Endothelial cell of umbilical vein (primary cell): ENCODE results near the gene RRP1. TPM values are rescaled to one million over a fixed set of nuclear protein-coding genes. Genes with fewer than 3 reads are reported as not detected.

Source experiments
- BruUV-seq: library from RNA; stranded (reverse); fragments of 400-500 nt; replicated peaks from 2 replicates; lab custom pipeline; 2021; lab: Mats Ljungman, UMichigan
- CTCF ChIA-PET: fragments of 300-600, 350-600 bp; sonication (Branson Sonifier 250); formaldehyde crosslinking; loops from one replicate; lab custom pipeline; 2021; ENCODE audit warnings: antibody characterized with exemption, inconsistent platforms; lab: Charles Lee
- POLR2A ChIA-PET: fragments of 300-600, 350-600 bp; sonication (Branson Sonifier 250); formaldehyde crosslinking; loops from one replicate; lab custom pipeline; 2021; ENCODE audit warnings: antibody characterized with exemption, inconsistent platforms; lab: Charles Lee
- DNase-seq: peaks from one replicate; pipeline ENCODE4 v3.0.0-alpha.2; 2011; ENCODE audit warnings: low read depth, low spot score
- FAIRE-seq: peaks from 2 replicates; lab custom pipeline; 2011; peaks lifted over from hg19 to GRCh38; lab: Jason Lieb, UNC
- H2AFZ ChIP-seq: 2 replicates; pipeline ENCODE4 v1.6.0; 2012; ENCODE audit warnings: low read depth, low read length, control low read depth, inconsistent platforms
- H3K27ac ChIP-seq: 2 replicates; pipeline ENCODE4 v1.5.1; 2011; ENCODE audit warnings: low read depth, mild to moderate bottlenecking, control low read depth, low read length, moderate library complexity; ENCODE audit not compliant: insufficient read depth
- H3K27me3 ChIP-seq, 2 experiments: 2 replicates each; pipeline versions ENCODE4 v1.6.0 to v1.6.1; 2011; ENCODE audit warnings: low read length in 2 of 2, mixed read lengths in 1 of 2; ENCODE audit not compliant: control insufficient read depth in 2 of 2, insufficient read depth in 2 of 2
- H3K36me3 ChIP-seq, 2 experiments: 2 replicates in 1 of 2; 3 replicates in 1 of 2; pipeline ENCODE4 v1.5.1; 2011; ENCODE audit warnings: low read length in 2 of 2, mild to moderate bottlenecking in 1 of 2, moderate library complexity in 1 of 2; ENCODE audit not compliant: control insufficient read depth in 2 of 2, insufficient read depth in 2 of 2; ENCODE audit errors: extremely low read depth in 1 of 2
- H3K4me1 ChIP-seq: 3 replicates; pipeline ENCODE4 v1.5.1; 2011; ENCODE audit warnings: mild to moderate bottlenecking, low read length; ENCODE audit not compliant: control insufficient read depth, insufficient read depth; ENCODE audit errors: extremely low read depth
- H3K4me2 ChIP-seq: 2 replicates; pipeline ENCODE4 v1.6.1; 2011; ENCODE audit warnings: low read length, control low read depth, mixed read lengths; ENCODE audit not compliant: insufficient read depth
- H3K4me3 ChIP-seq, 3 experiments: fragments of 200-600 bp in 1 of 3; sonication (generic), shearing (Covaris generic) in 1 of 3; replicated peaks in 1 of 3; 2 replicates each; pipeline ENCODE4 v1.5.1; 2011 to 2016; ENCODE audit warnings: control low read depth in 3 of 3, low read length in 3 of 3, mild to moderate bottlenecking in 2 of 3, inconsistent platforms in 1 of 3, low read depth in 1 of 3, moderate library complexity in 1 of 3; ENCODE audit not compliant: insufficient read depth in 1 of 3
- H3K79me2 ChIP-seq: 2 replicates; pipeline ENCODE4 v1.6.0; 2012; ENCODE audit warnings: low read length, inconsistent platforms; ENCODE audit not compliant: control insufficient read depth, insufficient read depth
- H3K9ac ChIP-seq: replicated peaks from 2 replicates; pipeline ENCODE3; 2011; ENCODE audit warnings: low read length, control low read depth; ENCODE audit not compliant: insufficient read depth; ENCODE audit errors: extremely low read depth
- H3K9me1 ChIP-seq: replicated peaks from 3 replicates; pipeline ENCODE4 v1.6.0; 2011; ENCODE audit warnings: mild to moderate bottlenecking, low read length; ENCODE audit not compliant: control insufficient read depth, insufficient read depth; ENCODE audit errors: extremely low read depth
- H3K9me3 ChIP-seq: replicated peaks from 2 replicates; pipeline ENCODE4 v1.5.1; 2012; ENCODE audit warnings: low read length, inconsistent platforms; ENCODE audit not compliant: control insufficient read depth, insufficient read depth
- H4K20me1 ChIP-seq: replicated peaks from 2 replicates; pipeline ENCODE3; 2011; ENCODE audit warnings: mild to moderate bottlenecking, low read length; ENCODE audit not compliant: control insufficient read depth, insufficient read depth; ENCODE audit errors: extremely low read depth
- CTCF ChIP-seq, 2 donors: IDR thresholded peaks; 1 replicate in 1 of 2; 2 replicates in 1 of 2; pipeline ENCODE4 v1.5.1; 2011; ENCODE audit warnings: low read length in 2 of 2, mild to moderate bottlenecking in 2 of 2, moderate library complexity in 2 of 2, control low read depth in 1 of 2, inconsistent platforms in 1 of 2, low read depth in 1 of 2; ENCODE audit not compliant: insufficient read depth in 1 of 2; ENCODE audit errors: extremely low read depth in 1 of 2
- EZH2 ChIP-seq: IDR thresholded peaks from 2 replicates; pipeline ENCODE4 v1.6.1; 2012; ENCODE audit warnings: borderline replicate concordance, low read depth, mild to moderate bottlenecking, moderate library complexity, low read length, inconsistent platforms; ENCODE audit not compliant: severe bottlenecking
- FOS ChIP-seq: IDR thresholded peaks from 2 replicates; pipeline ENCODE4 v1.6.1; 2011; ENCODE audit warnings: mild to moderate bottlenecking, low read length, moderate library complexity, borderline replicate concordance; ENCODE audit not compliant: insufficient read depth
- GATA2 ChIP-seq: IDR thresholded peaks from 2 replicates; pipeline ENCODE4 v1.7.0; 2011; ENCODE audit warnings: low read depth, mild to moderate bottlenecking, moderate library complexity, mixed read lengths, low read length; ENCODE audit not compliant: insufficient read length, insufficient read depth
- JUN ChIP-seq: IDR thresholded peaks from 2 replicates; pipeline ENCODE4 v1.6.1; 2011; ENCODE audit warnings: borderline replicate concordance, low read depth; ENCODE audit not compliant: insufficient read length, insufficient read depth
- MYC ChIP-seq: IDR thresholded peaks from one replicate; pipeline ENCODE4 v1.6.1; 2011; ENCODE audit warnings: mild to moderate bottlenecking, low read depth, low read length
- POLR2A ChIP-seq: IDR thresholded peaks from 2 replicates; pipeline ENCODE4 v1.6.1; 2012; ENCODE audit warnings: low read depth, mild to moderate bottlenecking, control low read depth, low read length
- POLR2AphosphoS5 ChIP-seq: IDR thresholded peaks from 2 replicates; pipeline ENCODE4 v1.6.1; 2012; ENCODE audit warnings: low read depth, mild to moderate bottlenecking, control low read depth, low read length, moderate library complexity; ENCODE audit not compliant: insufficient read depth
- dilution Hi-C: fragments of 300-500 bp; cut with MboI; formaldehyde crosslinking; loops from one replicate; pipeline ENCODE4 v1.15.0; 2019; ENCODE audit warnings: low sequenced_read_pairs; ENCODE audit not compliant: extremely low pct_ligation_motif_present
- intact Hi-C: fragments of 100-400 bp; cut with micrococcal nuclease; formaldehyde crosslinking; loops from one replicate; pipeline ENCODE4 v1.10.0; 2022
- polyA plus RNA-seq, 4 experiments: library from polyadenylated mRNA; depleted of rRNA in 3 of 4; stranded (reverse) in 3 of 4; unstranded in 1 of 4; fragments of >200 nt; gene quantifications; 2 replicates each; pipeline versions ENCODE4 v1.2.1 to v1.2.3, GENCODE V29; 2011 to 2012; ENCODE audit warnings: missing spikeins in 1 of 4
- total RNA-seq: library from RNA; stranded (reverse); gene quantifications from 2 replicates; pipeline ENCODE4 v1.2.3, GENCODE V29; 2021
- TF ChIP-seq, protein P1 (sequence below): IDR thresholded peaks from 2 replicates; pipeline ENCODE4 v1.6.1; 2011; ENCODE audit not compliant: insufficient read depth, insufficient read length

The RRP1 gene
- total and polyA plus RNA-seq, 2 donors (not counting 3 experiments of a cell fraction or from before 2014, with no cell fraction given), result 15.2 to 36.3 TPM

- intact Hi-C loops, result no loop called here
Measured at GRCh38 chr21:43851593-43851992, 62.2 kb downstream of the RRP1 start.

GRCh38 chr21:43853851-43854772 is 64.7 kb downstream of the RRP1 start:
- intact Hi-C loops, result no loop called here
- H3K4me2 ChIP-seq, result no peak overlapping the region
- H3K27me3 ChIP-seq, result no peaks in the 10 kb centered on the region
- no peak overlapping the region for H3K9ac ChIP-seq
- H3K9me3 ChIP-seq, result no peaks in the 10 kb centered on the region
- FAIRE-seq (no peak), DNase-seq (no peak)
- H3K4me1 ChIP-seq, result no peaks in the 10 kb centered on the region
- dilution Hi-C loops, result no loop called here
- ChIA-PET CTCF (interaction anchor here (0.6 kb wide), 1 partner anchor 224 kb away, joined by 3 read pairs; no protein-coding TSS in a partner anchor), POLR2A (no interaction called here)
- no peak overlapping the region for H3K4me3 ChIP-seq
- H2AFZ ChIP-seq, result no peak overlapping the region
- no peak for TF ChIP-seq POLR2AphosphoS5
- TF ChIP-seq MYC, result no peak
- TF ChIP-seq GATA2, result no peak
- TF ChIP-seq CTCF (IDR thresholded peaks at IDR 0.05; ENCODE audit: extremely low read depth in 1 of 2, insufficient read depth in 1 of 2, low read depth in 1 of 2, low read length in 2 of 2), result no peak
- TF ChIP-seq EZH2, result no peak
- TF ChIP-seq, protein P1, sequence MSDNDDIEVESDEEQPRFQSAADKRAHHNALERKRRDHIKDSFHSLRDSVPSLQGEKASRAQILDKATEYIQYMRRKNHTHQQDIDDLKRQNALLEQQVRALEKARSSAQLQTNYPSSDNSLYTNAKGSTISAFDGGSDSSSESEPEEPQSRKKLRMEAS, result no peak
- TF ChIP-seq POLR2A, result no peak
- no peak for TF ChIP-seq FOS
- no peak for TF ChIP-seq JUN
- H3K36me3 ChIP-seq, result no peaks in the 10 kb centered on the region
- H4K20me1 ChIP-seq, result no peaks in the 10 kb centered on the region
- no peak overlapping the region for H3K27ac ChIP-seq
- no TSS peak for BruUV-seq
- H3K79me2 ChIP-seq, result no peaks in the 10 kb centered on the region
- no peaks in the 10 kb centered on the region for H3K9me1 ChIP-seq

More at GRCh38 chr21:43851593-43851992, 62.2 kb downstream of the RRP1 start:
- CTCF ChIA-PET, result interaction anchor here (0.5 to 1.6 kb wide), 2 partner anchors 11 to 124 kb away, joined by 3 read pairs; no protein-coding TSS in a partner anchor
- H2AFZ ChIP-seq, result no peak overlapping the region
- no peaks in the 10 kb centered on the region for H3K36me3 ChIP-seq
- no peak for FAIRE-seq
- DNase-seq, result no peak
- no peaks in the 10 kb centered on the region for H3K9me3 ChIP-seq
- no TSS peak for BruUV-seq
- no peaks in the 10 kb centered on the region for H4K20me1 ChIP-seq
- no peak overlapping the region for H3K4me2 ChIP-seq
- H3K27me3 ChIP-seq, result no peaks in the 10 kb centered on the region
- dilution Hi-C loops, result no loop called here
- TF ChIP-seq JUN, result no peak
- TF ChIP-seq FOS, result no peak
- no peak for TF ChIP-seq POLR2A
- TF ChIP-seq POLR2AphosphoS5, result no peak
- no peak for TF ChIP-seq MYC
- TF ChIP-seq GATA2, result no peak
- no peaks in the 10 kb centered on the region for H3K4me1 ChIP-seq
- no peak overlapping the region for H3K27ac ChIP-seq
- no peak overlapping the region for H3K4me3 ChIP-seq
- no peaks in the 10 kb centered on the region for H3K9me1 ChIP-seq
- POLR2A ChIA-PET, result no interaction called here
- no peaks in the 10 kb centered on the region for H3K79me2 ChIP-seq
- H3K9ac ChIP-seq, result no peak overlapping the region
